Mesodermal cell (in vitro differentiated cells): ENCODE data around the gene GNA14.
"Not testable (repeated sequence)": the region's sequence is repeated elsewhere in the genome, so short reads cannot be mapped to it uniquely, and the experiment has no call there.

Source experiments
- H3K27ac ChIP-seq: 2 replicates; pipeline ENCODE4 v1.7.0; 2013; ENCODE audit warnings: mild to moderate bottlenecking, low read depth, low read length, moderate library complexity; ENCODE audit not compliant: severe bottlenecking
- H3K36me3 ChIP-seq: 2 replicates; pipeline ENCODE4 v1.7.1; 2013; ENCODE audit warnings: mild to moderate bottlenecking, low read length, moderate library complexity; ENCODE audit not compliant: control insufficient read depth, insufficient read depth
- H3K4me1 ChIP-seq: one replicate; pipeline ENCODE4 v1.7.1; 2013; ENCODE audit warnings: mild to moderate bottlenecking, low read length; ENCODE audit not compliant: insufficient read depth, control insufficient read depth, poor library complexity, severe bottlenecking
- H3K4me3 ChIP-seq: 2 replicates; pipeline ENCODE4 v1.7.0; 2013; ENCODE audit warnings: low read length, control low read depth, mild to moderate bottlenecking; ENCODE audit not compliant: insufficient read depth, poor library complexity, severe bottlenecking; ENCODE audit errors: extremely low read depth
- H3K9me3 ChIP-seq: 2 replicates; pipeline ENCODE4 v1.7.1; 2013; ENCODE audit warnings: mild to moderate bottlenecking, low read length, moderate library complexity; ENCODE audit not compliant: control insufficient read depth
- WGBS, 2 experiments: methylation state at CpG; one replicate each; pipeline ENCODE4 v1.1.5; 2013; ENCODE audit warnings: missing lambda C conversion rate in 2 of 2; ENCODE audit not compliant: insufficient coverage in 2 of 2; 5-methylcytosine and 5-hydroxymethylcytosine counted together

The GNA14 gene

GRCh38 chr9:77511525-77511924, 136.6 kb downstream of the GNA14 start:
- Histone ChIP-seq H3K9me3 (no peaks in the 10 kb centered on the region), H3K36me3 (no peaks in the 10 kb centered on the region), H3K27ac (no peak overlapping the region), H3K4me3 (no peak overlapping the region), H3K4me1 (peaks cover 5% of the 10 kb centered on the region)
- WGBS, 2 experiments = 80 to 86% methylated on average over 3 of the region's 3 CpGs

DNA sequence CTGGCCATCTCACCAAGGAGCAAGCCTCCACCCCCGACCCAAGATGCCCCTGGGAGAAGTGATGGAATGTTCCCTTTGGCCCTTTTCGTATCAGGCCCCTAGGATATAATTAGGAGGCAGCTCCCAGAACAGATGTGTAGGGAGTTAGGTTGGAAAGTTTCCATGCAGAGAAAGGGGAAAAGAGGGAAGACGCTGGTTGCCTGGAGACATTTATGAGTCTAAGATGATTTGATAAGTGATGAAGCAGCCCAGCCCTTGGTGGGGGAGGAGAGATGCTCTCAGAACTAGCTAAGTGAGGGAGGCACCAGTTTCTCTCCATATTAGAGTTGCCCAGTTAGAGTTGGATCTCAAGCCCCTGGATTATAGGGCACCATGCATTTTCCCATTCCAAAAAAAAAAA, 137.5 kb downstream of the GNA14 start:
- no peaks in the 10 kb centered on the region for H3K9me3 ChIP-seq
- H3K4me1 ChIP-seq = peaks cover 5% of the 10 kb centered on the region
- 86 to 95% methylated on average over 2 to 3 of the region's 3 CpGs for WGBS, 2 experiments
- H3K4me3 ChIP-seq = no peak overlapping the region
- no peaks in the 10 kb centered on the region for H3K36me3 ChIP-seq
- no peak overlapping the region for H3K27ac ChIP-seq

GRCh38 chr9:77508396-77508795, 139.7 kb downstream of the GNA14 start:
- H3K4me1 ChIP-seq = no peaks in the 10 kb centered on the region
- H3K36me3 ChIP-seq = no peaks in the 10 kb centered on the region
- 93 to 100% methylated on average over 1 of the region's 3 CpGs for WGBS, 2 experiments
- H3K9me3 ChIP-seq = no peaks in the 10 kb centered on the region
- H3K27ac ChIP-seq = no peak overlapping the region
- no peak overlapping the region for H3K4me3 ChIP-seq

GRCh38 chr9:77507212-77507961, 140.7 kb downstream of the GNA14 start:
- Histone ChIP-seq H3K36me3 (no peaks in the 10 kb centered on the region), H3K4me3 (no peak overlapping the region), H3K4me1 (no peaks in the 10 kb centered on the region), H3K9me3 (no peaks in the 10 kb centered on the region), H3K27ac (no peak overlapping the region)
- 77 to 84% methylated on average over 4 to 5 of the region's 7 CpGs for WGBS, 2 experiments

DNA sequence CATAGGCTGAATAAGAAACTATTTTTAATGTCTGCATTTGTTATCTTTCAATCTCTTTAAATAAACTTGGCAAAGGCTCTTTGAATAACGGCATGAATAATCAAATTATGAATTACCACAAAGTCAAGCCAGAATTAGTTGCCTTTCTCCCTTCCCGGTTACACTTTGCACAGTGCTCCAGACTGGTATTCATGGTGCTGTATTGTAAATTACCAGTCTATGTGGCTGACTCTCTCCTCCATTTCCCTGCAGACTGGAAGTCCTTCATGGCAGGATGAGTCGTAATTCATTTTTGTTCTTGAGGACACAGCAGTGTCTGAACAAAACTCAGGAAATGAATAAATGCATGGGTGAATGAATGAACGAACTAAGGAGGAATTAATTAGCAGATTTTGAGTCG, 142.9 kb downstream of the GNA14 start:
- Histone ChIP-seq H3K36me3 (no peaks in the 10 kb centered on the region), H3K9me3 (no peaks in the 10 kb centered on the region)
- WGBS, 2 experiments = 76 to 93% methylated on average over 3 to 4 of the region's 5 CpGs

GRCh38 chr9:77502568-77502967, 145.6 kb downstream of the GNA14 start:
- no peaks in the 10 kb centered on the region for H3K9me3 ChIP-seq
- WGBS, 2 experiments = 47 to 93% methylated on average over 2 of the region's 3 CpGs
- H3K36me3 ChIP-seq = no peaks in the 10 kb centered on the region
- no peak overlapping the region for H3K27ac ChIP-seq
- no peak overlapping the region for H3K4me3 ChIP-seq
- H3K4me1 ChIP-seq = no peaks in the 10 kb centered on the region

More for the DNA sequence above, 142.9 kb downstream of the GNA14 start:
- Histone ChIP-seq H3K4me1 (no peaks in the 10 kb centered on the region), H3K27ac (no peak overlapping the region), H3K4me3 (no peak overlapping the region)

GRCh38 chr9:77498891-77499290, 149.2 kb downstream of the GNA14 start:
- H3K36me3 ChIP-seq = no peaks in the 10 kb centered on the region
- H3K27ac ChIP-seq = no peak overlapping the region
- H3K4me1 ChIP-seq = peaks cover 20% of the 10 kb centered on the region
- no peak overlapping the region for H3K4me3 ChIP-seq
- no peaks in the 10 kb centered on the region for H3K9me3 ChIP-seq
- no CpG with 5 or more reads among the region's 1 CpG for WGBS, 2 experiments

DNA sequence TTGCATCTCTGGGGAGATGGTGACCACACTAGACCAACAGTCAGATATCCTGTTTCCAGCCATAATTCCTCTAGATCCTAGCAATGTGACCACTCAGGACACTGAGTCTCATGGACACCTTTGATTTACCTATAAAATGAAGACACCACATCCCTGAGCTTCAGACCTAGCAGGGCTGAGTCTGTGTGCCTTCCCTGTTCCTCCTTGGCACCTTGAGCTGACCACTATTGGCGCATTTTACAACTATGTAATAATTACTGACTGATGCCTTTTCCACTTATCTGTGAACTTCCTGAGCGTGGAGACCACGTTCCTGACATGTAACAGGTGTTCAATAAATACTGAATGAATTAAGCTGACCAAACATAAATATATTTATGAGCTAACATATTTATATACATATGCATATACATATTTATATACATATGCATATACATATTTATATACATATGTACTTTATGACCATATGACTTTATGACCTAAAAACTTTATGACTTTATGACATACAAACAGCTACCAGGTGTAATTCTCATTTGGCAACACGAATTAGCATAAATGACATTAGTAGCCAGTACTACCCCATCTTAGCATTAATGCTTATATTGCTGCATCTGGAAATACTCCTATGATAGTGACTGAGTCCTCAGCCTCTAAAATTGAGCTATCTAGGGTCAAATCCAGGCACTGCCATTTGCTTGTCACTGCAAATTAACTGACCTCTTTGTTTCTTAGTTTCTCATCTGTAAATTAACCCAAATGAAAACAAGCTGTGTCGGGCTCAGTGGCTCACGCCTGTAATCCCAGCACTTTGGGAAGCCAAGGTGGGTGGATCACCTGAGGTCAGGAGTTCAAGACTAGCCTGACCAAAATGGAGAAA, 150.6 kb downstream of the GNA14 start:
- Histone ChIP-seq H3K4me1 (peaks cover 20% of the 10 kb centered on the region), H3K4me3 (no peak overlapping the region), H3K27ac (no peak overlapping the region), H3K36me3 (no peaks in the 10 kb centered on the region), H3K9me3 (no peaks in the 10 kb centered on the region)
- WGBS, 2 experiments = 90 to 96% methylated on average over 3 to 4 of the region's 6 CpGs

- 83 to 90% methylated on average over 3 to 4 of the region's 4 CpGs for WGBS, 2 experiments
- Histone ChIP-seq H3K4me3 (no peak overlapping the region), H3K9me3 (no peaks in the 10 kb centered on the region), H3K36me3 (no peaks in the 10 kb centered on the region), H3K4me1 (peaks cover 20% of the 10 kb centered on the region), H3K27ac (peak overlapping the region; percentile 67)
These were observed 152.1 kb downstream of the GNA14 start for GRCh38 chr9:77495834-77496671.

- not testable (repeated sequence) for H3K9me3 ChIP-seq, H3K4me1 ChIP-seq, H3K27ac ChIP-seq, H3K4me3 ChIP-seq, H3K36me3 ChIP-seq
- 93 to 94% methylated on average over 10 to 17 of the region's 18 CpGs for WGBS, 2 experiments
These were observed 157.8 kb downstream of the GNA14 start for GRCh38 chr9:77490279-77490678.
